Effector CD8-positive, alpha-beta T cell (primary cell): Measurements from ENCODE around the gene SEPHS1.
"Not testable (repeated sequence)": the region's sequence is repeated elsewhere in the genome, so short reads cannot be mapped to it uniquely, and the experiment has no call there.

ENCODE experiments used
- DNase-seq: peaks from one replicate; lab custom pipeline; 2025; lab: John Stamatoyannopoulos, UW
- total RNA-seq, 4 experiments: gene quantifications; one replicate each; lab custom pipeline; 2026; lab: John Stamatoyannopoulos, UW

The SEPHS1 gene
- 32.6 to 48.4 (median 41.3) reads per million in 4 experiments for total RNA-seq

- DNase-seq = peak; percentile 69
These were observed at the start of gene SEPHS1 for GRCh38 chr10:13348216-13349017. TSS of gene SEPHS1 (minus strand) at chr10:13348293. CDS start at chr10:13344950, 3,343 bp downstream.

- DNase-seq = no peak
These were observed 49.0 kb upstream of the SEPHS1 start for GRCh38 chr10:13397052-13397451.

- no peak for DNase-seq
These were observed 48.3 kb upstream of the SEPHS1 start for GRCh38 chr10:13396369-13396768.

- DNase-seq = no peak
These were observed 47.4 kb upstream of the SEPHS1 start for GRCh38 chr10:13395540-13395939.

GRCh38 chr10:13393640-13394039 lies 45.5 kb upstream of the SEPHS1 start:
- DNase-seq = no peak

- DNase-seq = no peak
These were observed 44.6 kb upstream of the SEPHS1 start for GRCh38 chr10:13392701-13393100.

GRCh38 chr10:13390604-13391522 lies 42.8 kb upstream of the SEPHS1 start:
- DNase-seq = no peak

- no peak for DNase-seq
These were observed 40.6 kb upstream of the SEPHS1 start for GRCh38 chr10:13388478-13389230.

- no peak for DNase-seq
These were observed 37.9 kb upstream of the SEPHS1 start for GRCh38 chr10:13386021-13386420.

- DNase-seq = no peak
These were observed 35.3 kb upstream of the SEPHS1 start for GRCh38 chr10:13383399-13383761.

- no peak for DNase-seq
These were observed 34.8 kb upstream of the SEPHS1 start for GRCh38 chr10:13382703-13383398.

GRCh38 chr10:13379061-13379460 lies 31.0 kb upstream of the SEPHS1 start:
- DNase-seq = not testable (repeated sequence)

- no peak for DNase-seq
These were observed 28.7 kb upstream of the SEPHS1 start for GRCh38 chr10:13376746-13377145.

GRCh38 chr10:13376297-13376696 lies 28.2 kb upstream of the SEPHS1 start:
- no peak for DNase-seq

- DNase-seq = no peak
These were observed 27.7 kb upstream of the SEPHS1 start for GRCh38 chr10:13375791-13376190.

- DNase-seq = no peak
These were observed 25.6 kb upstream of the SEPHS1 start for GRCh38 chr10:13373644-13374043.

GRCh38 chr10:13372524-13372923 lies 24.4 kb upstream of the SEPHS1 start:
- DNase-seq = no peak

- DNase-seq = peak; percentile 38
These were observed 23.9 kb upstream of the SEPHS1 start for GRCh38 chr10:13371897-13372470.

GRCh38 chr10:13366891-13367290 lies 18.8 kb upstream of the SEPHS1 start:
- DNase-seq = no peak

- DNase-seq = no peak
These were observed 17.7 kb upstream of the SEPHS1 start for GRCh38 chr10:13365831-13366230.

- no peak for DNase-seq
These were observed 17.1 kb upstream of the SEPHS1 start for GRCh38 chr10:13365243-13365642.
